PC-3 (cell line): Measurements from ENCODE around the gene DNAH9.

Experiments
- CTCF ChIP-seq: fragments of 300-600 bp; sonication (generic); conservative IDR thresholded peaks from 2 replicates; pipeline ENCODE4 v1.5.1; 2017; ENCODE audit warnings: antibody characterized with exemption, low read depth, mild to moderate bottlenecking, low read length
- EZH2 ChIP-seq: fragments of 300-600 bp; sonication (generic); IDR thresholded peaks from one replicate; pipeline ENCODE4 v1.6.1; 2017; ENCODE audit warnings: antibody characterized with exemption, mild to moderate bottlenecking, low read length; ENCODE audit not compliant: unreplicated experiment
- EZH2phosphoT487 ChIP-seq: fragments of 300-600 bp; sonication (generic); IDR thresholded peaks from 2 replicates; pipeline ENCODE4 v1.6.1; 2018; ENCODE audit warnings: mild to moderate bottlenecking, antibody characterized with exemption, low read length, borderline replicate concordance

DNA sequence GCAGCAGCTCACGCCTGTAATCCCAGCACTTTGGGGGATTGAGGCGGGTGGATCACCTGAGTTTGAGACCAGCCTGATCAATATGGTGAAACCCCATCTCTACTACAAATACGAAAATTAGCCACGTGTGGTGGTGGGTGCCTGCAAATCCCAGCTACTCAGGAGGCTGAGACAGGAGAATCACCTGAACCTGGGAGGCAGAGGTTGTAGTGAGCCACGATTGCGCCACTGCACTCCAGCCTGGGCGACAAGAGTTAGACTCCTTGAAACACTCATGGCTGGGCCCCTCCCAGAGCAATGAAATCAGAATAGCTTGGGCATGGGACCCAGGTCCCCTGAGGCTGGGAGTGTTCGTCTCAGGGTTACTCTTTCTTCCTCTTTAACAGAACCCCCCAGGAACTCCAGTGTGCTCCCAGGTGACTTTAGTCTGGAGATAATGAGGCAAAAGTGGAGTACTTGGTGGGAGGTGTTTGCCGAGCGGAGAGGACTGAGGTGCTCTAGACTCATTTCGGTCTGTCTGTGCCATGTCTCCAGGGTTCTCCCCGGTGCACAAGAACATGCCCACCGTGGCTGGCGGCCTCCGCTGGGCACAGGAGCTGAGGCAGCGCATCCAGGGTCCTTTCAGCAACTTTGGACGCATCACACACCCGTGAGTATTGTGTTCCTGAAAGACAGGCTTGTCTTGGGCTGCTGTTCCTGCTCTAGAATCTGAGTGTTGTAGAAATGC lies 41.6 kb downstream of the DNAH9 start:
- TF ChIP-seq CTCF (no peak), EZH2 (no peak), EZH2phosphoT487 (no peak)
